GM18526 (cell line): Measurements from ENCODE around the gene FAF2.

Source experiments
- POLR2A ChIP-seq: IDR thresholded peaks from 3 replicates; pipeline ENCODE4 v1.6.1; 2011; ENCODE audit not compliant: insufficient read length; ENCODE audit errors: extremely low read depth

The FAF2 gene

GRCh38 chr5:176413709-176414191 lies 34.4 kb upstream of the FAF2 start:
- TF ChIP-seq POLR2A = no peak

GRCh38 chr5:176414704-176415103 lies 33.5 kb upstream of the FAF2 start:
- TF ChIP-seq POLR2A = no peak

GRCh38 chr5:176415240-176415951 lies 32.8 kb upstream of the FAF2 start:
- TF ChIP-seq POLR2A = no peak

GRCh38 chr5:176415952-176416924 lies 31.9 kb upstream of the FAF2 start, which contains the start of gene CLTB:
CLTB (minus strand) TSS chr5:176416539; CDS start chr5:176416363, 176 bp downstream.
- peak; percentile 59 for TF ChIP-seq POLR2A

GRCh38 chr5:176416965-176417364 lies 31.2 kb upstream of the FAF2 start:
- TF ChIP-seq POLR2A = no peak

GRCh38 chr5:176418251-176418650 lies 29.9 kb upstream of the FAF2 start:
- no peak for TF ChIP-seq POLR2A

GRCh38 chr5:176420086-176420485 lies 28.1 kb upstream of the FAF2 start:
- no peak for TF ChIP-seq POLR2A

- no peak for TF ChIP-seq POLR2A
These were observed 27.1 kb upstream of the FAF2 start for GRCh38 chr5:176420972-176421544.

- TF ChIP-seq POLR2A = no peak
These were observed 24.0 kb upstream of the FAF2 start for GRCh38 chr5:176424181-176424580.

- no peak for TF ChIP-seq POLR2A
These were observed 23.0 kb upstream of the FAF2 start for GRCh38 chr5:176425138-176425537.

GRCh38 chr5:176425791-176426190 lies 22.4 kb upstream of the FAF2 start:
- no peak for TF ChIP-seq POLR2A

GRCh38 chr5:176426876-176427275 lies 21.3 kb upstream of the FAF2 start:
- TF ChIP-seq POLR2A = no peak

- no peak for TF ChIP-seq POLR2A
These were observed 20.2 kb upstream of the FAF2 start for GRCh38 chr5:176427971-176428370.

GRCh38 chr5:176429972-176430371 lies 18.2 kb upstream of the FAF2 start:
- TF ChIP-seq POLR2A = no peak

- TF ChIP-seq POLR2A = no peak
These were observed 15.5 kb upstream of the FAF2 start for GRCh38 chr5:176432707-176433106.
